Fibroblast of skin of left biceps (primary cell): ENCODE measurements around the gene RGS5.
A peak's percentile ranks its signal among the peaks of the same experiment; 100 is the strongest.

ENCODE experiments used
- DNase-seq, 2 experiments: peaks; one replicate each; pipeline ENCODE4 v3.0.0-alpha.2; 2013; ENCODE audit warnings: low read depth in 2 of 2

Gene RGS5

DNA sequence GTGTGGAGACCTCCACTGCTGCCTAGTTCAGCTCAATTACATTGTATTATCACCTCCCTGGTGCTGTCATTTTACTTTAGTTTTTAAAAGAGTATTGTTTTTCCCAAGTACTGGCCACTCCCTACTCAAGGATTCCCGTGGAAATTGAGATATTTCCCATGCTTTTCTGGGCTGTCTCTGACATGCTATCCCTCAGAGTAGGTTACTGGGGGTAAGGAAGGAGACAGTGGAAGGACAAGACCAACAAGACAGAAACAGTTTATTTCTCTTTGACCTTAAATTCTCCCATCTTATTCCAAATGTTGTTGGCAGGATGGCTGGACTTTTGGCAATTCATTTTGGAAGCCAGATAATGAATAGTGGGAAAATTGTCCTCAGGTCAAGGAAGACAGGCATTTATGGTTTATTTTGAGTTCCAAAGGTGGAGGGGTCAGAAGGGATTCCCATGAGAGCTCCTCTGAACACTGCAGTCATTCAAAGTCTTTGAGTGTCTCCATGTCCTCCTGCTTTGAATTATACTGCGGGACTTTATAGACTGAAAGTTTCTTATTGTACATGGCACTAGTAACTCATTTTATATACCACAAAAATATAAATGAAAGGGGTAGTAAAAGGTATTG, 20.3 kb downstream of the RGS5 start:
- DNase-seq = no peak

DNA sequence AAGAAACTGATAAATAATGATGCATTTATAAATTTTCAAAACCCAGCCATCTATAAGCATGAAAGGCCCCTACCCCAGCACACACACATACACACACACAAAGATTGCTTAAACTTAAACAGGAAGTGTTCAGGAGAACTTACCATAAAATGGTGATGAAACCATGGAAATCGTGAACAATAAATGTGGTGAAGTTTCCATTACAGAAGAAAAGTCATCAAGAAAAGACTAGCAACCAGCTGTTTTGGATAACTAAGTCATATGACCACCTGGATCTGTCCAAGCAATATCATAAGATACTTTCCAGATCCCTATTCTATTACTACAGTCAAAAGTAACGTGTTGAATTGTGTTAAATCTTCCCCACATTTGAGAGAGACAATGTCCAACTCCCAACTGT, 24.1 kb downstream of the RGS5 start:
- DNase-seq = no peak

DNA sequence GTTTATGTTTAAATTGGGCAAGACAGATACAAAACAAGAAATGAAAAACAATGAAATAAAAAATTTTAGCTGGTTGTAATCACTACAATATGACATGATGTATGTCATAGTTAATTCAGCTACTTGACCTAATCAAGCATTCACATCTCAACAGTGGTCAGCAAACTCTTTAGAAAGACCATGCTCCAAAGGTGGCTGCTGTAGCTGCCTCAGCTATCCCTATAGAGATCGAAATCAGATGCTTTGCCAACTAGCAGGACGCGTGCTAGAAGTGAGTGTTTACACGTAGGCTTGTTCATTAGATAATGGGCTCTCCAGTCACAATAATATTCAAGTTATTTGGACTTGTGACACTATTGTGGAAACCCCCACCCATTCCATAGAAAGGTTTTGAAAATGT, 25.9 kb downstream of the RGS5 start:
- DNase-seq = no peak

DNA sequence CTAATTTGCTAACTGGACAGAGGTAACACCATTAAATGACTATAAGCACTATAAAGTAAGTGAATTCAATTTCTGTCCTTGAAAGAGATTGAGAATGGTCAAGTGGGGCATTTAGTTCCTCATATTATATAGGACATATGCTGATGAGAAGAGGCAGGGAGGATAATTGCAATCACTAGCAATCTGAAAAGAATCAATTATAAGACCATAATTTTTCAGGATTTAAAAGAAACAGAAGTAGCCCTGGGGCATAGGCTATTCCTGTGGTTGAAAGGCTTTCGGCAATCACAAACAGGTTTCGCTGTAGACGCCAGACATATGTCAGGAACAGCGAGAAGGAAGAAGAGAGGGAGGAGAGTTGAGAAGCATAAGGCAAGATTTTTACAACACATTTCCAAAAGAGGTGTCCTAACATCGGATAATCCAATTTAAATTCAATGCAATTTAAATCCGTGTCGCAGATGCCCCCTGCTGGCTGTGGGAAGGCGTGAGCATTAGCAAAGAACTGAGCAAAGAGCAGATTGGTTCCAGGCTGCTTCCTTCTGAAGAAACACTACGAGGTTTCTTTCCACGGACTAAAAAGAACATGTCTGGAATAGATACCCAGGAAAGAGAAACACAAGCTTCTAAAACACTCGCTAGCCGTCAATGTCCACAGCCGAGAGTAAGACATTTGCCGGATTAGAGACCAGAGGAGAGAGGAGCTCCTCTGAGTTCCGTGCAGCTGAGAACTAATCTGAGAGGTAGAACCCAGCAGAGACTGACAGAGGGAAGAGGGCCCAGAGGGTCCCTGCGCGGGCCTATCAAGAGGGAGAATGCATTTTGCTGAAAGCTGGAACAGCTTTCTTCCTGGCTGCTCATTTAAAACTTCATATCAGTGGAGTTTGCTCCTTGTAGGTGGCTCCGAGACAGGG, 27.9 kb downstream of the RGS5 start:
- DNase-seq = peak in 1 of 2 experiments; percentile 32

DNA sequence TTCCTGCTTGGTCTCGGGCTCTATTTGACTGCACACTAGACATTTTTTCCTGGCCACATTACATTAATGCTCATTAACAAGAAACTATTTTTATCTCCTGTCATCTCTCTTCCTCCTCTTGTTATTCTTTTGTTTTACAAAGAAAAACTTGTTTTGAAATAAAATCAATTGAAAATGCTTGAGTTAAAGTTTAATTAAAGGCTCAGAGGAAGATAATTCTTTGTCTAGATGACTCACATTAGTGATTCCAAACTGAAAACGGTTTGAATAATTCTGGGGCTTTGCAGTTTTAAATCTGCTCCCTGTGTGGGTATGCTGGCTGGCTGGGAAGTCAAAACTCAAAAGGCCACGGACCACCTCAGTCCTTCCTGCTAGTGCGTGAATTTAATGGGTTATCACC, 29.6 kb downstream of the RGS5 start:
- DNase-seq = no peak

DNA sequence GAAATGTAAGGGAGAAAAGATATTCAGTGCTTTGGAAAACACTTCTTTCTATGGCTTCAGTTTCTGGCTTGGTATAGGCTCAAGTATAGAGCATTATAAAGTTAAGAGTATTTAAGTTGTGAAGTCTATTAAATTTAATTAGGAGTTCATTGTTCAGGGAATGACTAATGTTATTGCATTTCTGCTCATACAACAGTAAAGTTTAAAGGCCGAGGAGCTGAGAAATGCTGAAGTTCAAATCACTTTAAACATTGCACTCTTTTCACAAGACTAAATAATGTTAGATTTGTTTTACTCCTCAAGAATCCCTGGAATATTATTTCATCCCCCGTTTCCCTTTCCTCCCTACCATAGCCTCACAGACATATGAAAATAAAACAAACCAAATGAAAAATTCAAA, 30.1 kb downstream of the RGS5 start:
- DNase-seq = no peak

DNA sequence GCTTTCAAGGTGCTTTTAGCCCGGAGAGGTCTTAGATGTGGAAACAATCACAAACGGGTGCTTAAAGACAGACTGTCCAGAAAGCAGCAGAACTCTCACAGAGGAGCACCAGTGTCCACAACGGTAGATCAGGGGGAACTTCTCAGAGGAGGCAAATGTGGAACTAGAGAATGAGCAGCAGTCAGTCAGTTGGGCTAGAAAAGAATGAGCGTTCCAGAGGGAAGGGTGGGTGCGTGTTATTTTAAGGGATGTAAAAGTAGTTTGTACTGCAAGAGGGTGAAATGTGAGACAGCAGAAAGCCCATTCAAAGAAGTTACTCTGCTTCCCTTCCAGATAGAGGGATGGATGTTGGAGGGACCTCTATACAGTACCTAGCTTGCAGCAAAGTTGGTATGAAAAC, 30.9 kb downstream of the RGS5 start:
- DNase-seq = no peak

DNA sequence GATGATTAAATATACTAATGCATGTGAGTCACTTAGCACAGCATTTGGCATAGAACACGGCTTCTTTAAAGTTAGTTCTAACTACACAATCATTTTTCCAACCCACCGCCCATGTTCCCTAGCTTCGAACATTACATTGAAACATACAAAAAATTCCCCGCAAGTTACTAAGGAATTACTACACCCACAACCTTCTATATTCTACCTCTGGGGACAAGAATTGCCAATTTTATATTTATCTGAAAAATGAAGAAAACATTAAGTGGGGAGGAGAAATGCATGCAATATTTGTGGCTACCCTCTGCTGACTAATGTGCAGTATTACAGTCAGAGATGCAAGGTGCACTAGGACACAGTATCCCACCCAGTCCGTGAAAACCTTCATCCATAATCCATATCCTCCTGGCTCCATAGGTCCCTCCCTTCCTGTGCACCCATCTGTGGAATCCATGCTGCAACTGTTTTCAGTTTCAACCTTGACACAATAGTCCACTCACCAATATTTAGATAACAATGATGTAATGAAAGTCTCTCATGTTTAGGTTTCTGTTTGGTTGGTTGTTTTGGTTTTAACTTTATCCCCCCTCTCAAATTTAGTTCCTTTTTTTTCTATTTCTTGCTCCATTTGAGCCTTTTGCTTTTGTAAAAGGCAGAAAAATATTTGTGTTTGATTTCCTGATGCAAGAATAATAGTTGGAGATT, 31.6 kb downstream of the RGS5 start:
- no peak for DNase-seq

DNA sequence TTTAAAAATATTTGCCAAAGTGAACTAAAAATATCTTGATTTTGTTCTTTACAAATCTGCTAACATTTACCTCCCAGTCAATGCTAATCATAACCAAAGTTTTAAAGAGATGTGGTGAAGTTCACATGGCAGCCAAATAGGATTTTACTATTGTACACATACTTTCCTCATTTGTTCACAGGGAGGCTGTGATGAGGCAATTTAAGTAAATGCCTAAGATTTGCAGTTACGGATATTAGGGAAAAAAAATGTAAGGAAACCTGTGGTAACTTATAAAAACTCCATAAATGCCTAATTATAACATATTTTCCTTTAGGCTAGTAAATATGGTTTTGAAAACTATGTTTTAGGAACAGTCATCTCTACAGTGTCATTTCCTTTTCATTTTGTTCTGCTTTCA, 32.4 kb downstream of the RGS5 start:
- DNase-seq = peak; percentile 47 to 49

DNA sequence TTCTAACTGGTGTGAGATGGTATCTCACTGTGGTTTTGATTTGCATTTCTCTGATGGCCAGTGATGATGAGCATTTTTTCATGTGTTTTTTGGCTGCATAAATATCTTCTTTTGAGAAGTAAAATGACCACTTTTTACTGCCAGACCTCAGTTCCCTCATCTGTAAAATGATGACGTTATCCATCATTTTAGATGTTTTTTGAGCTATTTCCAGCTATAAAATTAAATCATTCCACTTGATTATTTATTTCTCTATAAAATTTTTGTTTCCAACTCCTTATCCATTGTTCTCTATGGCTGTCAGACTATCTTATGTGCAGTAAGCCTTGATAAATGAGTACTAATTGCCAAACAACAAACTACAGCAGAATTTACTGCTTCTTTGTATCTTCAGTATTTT, 33.2 kb downstream of the RGS5 start:
- DNase-seq = no peak

DNA sequence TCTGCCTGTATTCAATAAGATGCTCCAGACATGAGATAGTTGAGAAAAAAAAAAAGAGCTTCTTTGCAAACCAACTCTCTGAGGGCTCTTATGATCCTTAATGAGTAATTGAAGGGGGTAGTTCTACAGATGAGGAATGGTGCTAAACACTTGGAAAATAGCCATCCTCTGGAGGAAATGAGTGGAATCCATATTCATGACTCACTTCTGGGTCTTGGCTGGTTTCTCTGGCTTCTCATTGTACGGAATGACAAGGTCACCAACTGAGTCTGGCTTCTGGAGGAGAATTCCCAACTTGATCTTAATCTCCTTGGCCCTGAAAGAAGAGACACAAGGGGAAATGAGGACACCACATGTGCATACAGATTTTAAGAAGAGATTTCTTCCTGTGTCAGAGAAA, 34.7 kb downstream of the RGS5 start:
- DNase-seq = peak; percentile 99

DNA sequence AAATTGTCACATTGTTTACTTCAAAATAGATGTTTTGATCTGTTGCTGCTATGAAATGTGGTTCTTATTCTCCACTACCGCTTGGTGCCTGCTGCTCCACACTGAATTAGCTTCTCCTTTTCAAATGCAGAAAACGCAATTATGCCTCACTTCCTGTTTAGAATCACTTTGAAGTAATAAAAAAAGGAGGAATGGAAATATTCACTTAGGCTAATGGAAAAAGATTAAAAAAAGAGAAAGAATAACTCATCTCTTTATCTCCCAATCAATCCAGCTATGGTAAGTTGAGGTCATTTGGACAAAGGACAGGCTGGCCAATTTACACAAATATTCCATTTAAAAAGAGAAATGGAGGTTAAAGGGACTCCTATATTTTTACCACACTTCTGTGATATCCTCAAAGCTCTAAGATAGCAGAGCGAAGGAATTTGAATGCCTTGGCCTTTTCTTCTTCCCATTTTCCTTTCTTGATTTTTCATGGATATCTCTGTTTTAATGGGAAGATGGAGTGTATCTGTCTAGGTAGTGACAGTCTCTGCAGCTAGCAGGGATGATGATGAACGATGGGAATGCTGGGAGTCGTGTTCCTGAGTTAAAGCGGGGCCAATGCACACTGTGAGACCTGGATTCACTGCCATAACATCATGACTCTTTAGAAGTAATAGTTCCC, 35.7 kb downstream of the RGS5 start:
- DNase-seq = no peak

DNA sequence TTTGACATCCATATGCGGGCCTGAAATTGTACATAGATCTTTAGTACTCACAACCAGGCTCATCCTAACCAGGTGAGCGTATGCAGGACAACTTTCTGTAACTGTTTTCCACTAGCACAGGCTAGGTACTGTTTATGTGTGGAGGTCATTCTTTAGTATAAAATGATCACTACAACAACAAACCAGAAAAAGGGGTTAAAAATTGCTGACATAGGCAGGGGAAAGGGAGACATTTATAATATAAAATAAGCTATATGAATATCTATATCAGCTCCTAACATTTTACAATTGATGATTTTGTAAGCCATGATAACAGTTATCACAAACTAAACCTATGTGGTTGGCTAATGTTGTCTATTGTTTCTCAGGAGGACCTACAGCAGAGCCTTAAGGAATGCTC, 37.6 kb downstream of the RGS5 start:
- DNase-seq = no peak

DNA sequence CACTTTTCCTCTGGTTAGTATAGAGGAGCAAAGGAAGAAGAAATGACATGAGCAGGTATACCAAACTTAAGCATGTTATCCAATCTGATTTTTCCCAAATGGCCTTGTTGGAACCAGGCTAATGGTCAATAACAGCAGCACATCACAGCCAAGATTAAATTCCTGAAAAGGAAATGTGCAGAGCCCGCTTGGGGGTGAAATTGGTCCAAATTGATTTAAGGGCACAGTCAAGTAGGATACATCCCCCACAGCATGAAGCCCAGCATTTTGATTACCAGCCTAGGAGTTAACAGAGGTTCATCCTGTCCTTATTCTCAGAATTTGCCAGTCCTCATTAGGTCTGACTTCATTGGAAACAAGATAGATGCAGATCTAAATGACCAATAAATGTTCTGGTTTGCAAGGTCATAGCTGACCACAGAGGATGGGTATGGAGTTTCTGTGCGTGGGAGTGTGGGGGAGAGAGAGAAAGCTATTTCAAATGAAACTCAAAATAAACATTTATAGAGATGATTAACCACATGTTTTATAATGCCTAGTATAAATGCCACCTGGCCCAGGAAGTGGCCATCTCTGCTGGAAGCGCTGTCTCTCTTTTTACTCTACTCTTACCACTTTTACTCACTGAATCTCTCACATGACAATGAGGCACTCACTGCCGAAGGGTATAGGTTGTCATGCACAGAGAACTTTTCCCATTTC, 38.7 kb downstream of the RGS5 start:
- no peak for DNase-seq

DNA sequence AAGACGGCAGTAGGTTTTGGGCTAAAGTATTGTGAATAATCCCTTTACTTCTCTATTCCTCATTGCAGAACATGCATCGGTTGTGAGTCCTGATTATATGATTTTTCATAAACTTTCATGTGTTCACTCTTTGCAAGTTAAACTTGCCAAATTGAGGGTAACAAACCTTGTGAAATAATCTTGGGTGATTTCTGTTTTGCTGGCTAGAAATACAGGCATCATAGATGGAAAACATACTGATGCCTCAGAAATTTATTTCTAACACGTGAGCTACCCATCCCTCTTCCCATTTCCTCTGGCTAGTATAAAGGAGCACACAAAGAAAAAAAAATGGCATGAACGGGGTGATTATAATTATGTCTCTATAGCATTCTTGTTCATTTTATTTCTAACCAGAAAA, 39.6 kb downstream of the RGS5 start:
- no peak for DNase-seq

DNA sequence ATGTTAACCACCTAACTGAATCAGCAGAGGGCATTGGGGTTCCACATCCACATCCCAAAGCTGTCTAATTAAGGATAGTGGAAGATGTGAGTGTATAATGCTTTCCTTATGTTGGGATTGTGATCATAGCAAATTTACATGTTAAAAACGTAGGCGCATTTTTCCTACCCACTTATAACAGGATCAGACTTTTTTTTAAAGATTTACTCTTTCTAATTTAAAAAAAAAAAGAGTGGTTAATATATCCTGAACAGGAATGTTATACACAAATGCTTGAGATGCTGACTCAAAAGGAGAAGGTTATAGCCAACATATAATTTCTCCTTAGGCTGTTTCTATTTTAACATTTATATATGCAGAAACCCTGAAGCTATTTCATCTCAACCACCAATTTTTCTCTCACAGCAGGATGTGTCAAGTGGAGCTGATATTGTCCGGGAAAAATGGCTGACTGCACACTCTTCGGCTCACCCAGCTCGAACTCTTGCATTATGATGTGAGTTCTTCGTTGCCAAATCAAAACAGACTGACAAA, 40.3 kb downstream of the RGS5 start:
- DNase-seq = peak; percentile 80 to 89

DNA sequence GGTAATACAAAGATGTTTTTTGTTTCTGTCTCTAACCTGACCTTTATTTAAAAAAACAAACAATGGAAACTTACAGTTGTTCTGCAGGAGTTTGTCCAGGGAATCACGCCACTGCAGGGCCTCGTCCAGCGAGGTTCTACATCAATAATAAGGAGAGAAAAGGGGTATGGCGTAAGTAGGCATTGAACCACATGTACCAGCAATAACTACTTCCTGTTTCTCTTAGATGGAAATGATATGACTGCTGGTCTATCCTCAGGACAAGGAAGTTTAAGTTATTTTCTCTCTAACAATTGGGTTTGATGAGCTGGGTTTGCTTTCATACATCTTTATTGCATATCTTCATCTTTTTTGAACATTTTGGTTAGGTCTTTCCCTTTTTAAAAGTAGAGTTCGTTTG, 40.9 kb downstream of the RGS5 start:
- DNase-seq = no peak

DNA sequence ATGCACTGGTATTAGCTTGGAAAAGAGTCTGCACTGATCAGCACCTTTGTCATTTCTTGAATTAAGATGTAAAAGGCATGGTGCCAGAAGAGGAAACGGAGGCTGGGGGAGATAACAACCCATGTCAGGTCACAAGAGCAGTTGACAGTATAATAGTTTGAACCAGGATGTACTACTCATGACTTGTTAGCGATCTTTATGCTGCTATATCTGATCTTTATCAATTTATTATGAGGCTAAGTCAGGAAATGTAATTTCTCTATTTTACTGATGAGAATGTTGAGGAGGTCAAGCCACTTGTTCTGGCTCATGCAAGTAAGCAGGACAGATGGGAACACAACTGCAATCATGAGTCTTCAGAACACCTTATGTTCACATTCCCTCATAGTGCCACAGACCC, 41.4 kb downstream of the RGS5 start:
- no peak for DNase-seq

DNA sequence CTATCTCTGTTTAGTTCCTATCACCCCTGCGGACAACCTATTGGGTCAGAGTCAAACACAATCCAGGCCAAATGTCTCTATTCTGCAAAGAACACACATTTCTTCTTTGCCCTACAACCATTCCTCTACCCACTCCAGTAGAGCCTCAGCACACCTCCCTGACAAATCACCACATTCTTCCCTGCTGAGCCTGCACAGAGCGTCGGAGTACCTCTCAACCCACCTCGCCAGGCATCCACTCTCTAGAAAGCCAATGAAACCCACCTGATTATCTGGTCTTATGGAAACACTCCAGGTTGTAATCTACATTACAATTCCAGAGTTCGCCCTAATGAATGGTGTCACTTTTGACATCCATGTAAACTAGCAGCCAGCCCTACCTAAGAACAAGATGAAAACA, 47.1 kb downstream of the RGS5 start:
- no peak for DNase-seq

DNA sequence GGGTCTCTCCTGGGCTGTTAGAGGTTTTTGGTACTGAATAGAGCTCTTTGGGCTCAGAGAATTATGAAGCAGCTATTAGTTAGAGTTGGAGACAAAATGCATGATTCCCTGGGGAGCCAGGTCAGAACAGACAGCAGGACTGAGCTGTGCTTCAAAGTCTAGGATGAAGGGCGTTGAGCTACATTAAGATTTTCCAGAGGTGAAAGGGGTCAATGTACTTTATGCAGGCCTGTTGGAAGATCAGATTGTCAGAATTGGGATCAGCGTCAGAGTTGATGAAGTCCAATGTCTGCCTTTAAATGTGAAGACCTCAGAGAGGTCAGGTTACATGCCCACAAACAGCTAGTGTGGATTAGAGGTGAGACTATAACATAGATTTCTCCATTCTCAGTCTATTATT, 53.8 kb downstream of the RGS5 start:
- DNase-seq = no peak

DNA sequence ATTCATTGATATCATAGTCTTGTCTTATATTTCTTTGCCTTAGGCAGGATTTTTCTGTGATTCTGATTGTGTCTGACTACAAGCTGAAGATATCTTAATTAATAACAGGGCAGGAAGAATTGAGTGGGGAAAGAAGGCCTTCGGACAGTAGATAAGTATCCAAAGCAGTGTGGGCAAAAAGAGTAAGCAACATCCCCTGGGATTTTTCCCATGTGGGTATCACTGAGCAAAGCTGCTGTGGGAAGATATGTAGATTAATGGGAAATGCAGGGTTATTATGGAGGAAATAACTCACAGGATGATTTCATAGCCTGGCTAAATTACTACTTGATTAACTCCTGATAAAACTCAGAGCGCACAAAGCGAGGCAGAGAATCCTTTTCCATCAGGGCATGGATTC, 55.7 kb downstream of the RGS5 start:
- DNase-seq = peak in 1 of 2 experiments; percentile 14
